ENCODE results near the gene EEIG2.

- TF ChIP-seq ZNF274 (IDR thresholded peaks at IDR 0.05; ENCODE audit: low read depth, low read length) (no peak), YY1 (IDR thresholded peaks at IDR 0.05; ENCODE audit: insufficient read depth, insufficient read length) (no peak), SUZ12 (IDR thresholded peaks at IDR 0.05; ENCODE audit: extremely low read depth, insufficient read depth, insufficient read length) (no peak)
These were observed 30.5 kb downstream of the EEIG2 start for GRCh38 chr1:108590441-108590840.
